B cell (primary cell): ENCODE results near the gene TEKT2.

Experiments used
- CTCF ChIP-seq: fragments of 200-600 bp; IDR thresholded peaks from one replicate; pipeline ENCODE4 v1.8.0; 2022; ENCODE audit warnings: antibody characterized with exemption, mild to moderate bottlenecking
- EZH2 ChIP-seq: IDR thresholded peaks from 2 replicates; pipeline ENCODE4 v1.6.1; 2012; ENCODE audit warnings: borderline replicate concordance, low read depth, mild to moderate bottlenecking, moderate library complexity, low read length; ENCODE audit not compliant: insufficient read depth, poor library complexity, severe bottlenecking

DNA sequence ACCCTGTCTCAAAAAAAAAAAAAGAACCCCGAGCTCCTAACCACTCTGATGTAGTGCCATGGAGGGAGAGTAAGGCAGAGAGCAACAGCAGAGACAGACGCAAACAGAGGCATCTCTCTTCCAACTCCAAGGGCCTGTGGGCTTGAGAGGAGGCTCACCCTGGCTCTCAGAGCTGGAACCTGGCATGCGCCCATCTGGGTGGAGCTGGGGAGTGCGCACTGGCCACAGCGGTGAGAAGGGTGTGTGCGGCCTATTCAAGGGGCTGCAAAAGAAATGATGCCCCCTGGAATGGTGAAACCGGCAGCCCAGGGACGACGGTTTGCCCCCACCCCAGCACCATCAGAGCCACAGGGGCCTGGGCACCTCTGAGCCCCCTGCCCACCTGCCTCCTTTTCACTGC lies 23.5 kb downstream of the TEKT2 start:
- TF ChIP-seq CTCF = no peak
- no peak for TF ChIP-seq EZH2
